ENCODE data around the gene DCANP1. TPM values are rescaled to one million over a fixed set of nuclear protein-coding genes. Genes with fewer than 3 reads are reported as not detected.

DCANP1 gene
- total RNA-seq, 1 donor from 2014 or later = not detected

DNA sequence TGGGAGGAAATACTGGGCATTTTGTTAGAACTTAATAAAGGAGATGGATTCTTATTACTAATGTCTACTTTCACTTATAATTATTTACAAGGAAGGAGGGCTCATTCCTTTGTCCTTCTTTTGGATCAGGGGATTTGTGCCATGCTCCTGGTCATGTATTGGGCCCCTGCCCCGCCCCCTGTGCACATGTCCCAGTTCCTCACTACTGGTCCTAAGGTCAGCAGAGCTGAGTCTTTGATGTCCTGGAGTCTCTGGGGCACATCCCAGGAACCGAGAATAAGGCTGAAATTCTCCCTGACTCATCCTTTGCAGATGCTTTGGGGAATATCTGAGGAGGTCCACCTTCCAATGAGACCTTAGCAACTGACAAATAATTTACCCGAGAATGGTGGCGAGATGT, 24.6 kb upstream of the DCANP1 start:
- Mint-ChIP-seq H3K4me3 (no peak overlapping the region), H3K27ac (no peak overlapping the region), H3K36me3 (ENCODE audit: low read depth) (no peaks in the 10 kb centered on the region), H3K9me3 (no peaks in the 10 kb centered on the region), H3K4me1 (no peaks in the 10 kb centered on the region), H3K27me3 (peaks cover 37% of the 10 kb centered on the region)
- DNase-seq = no peak
- intact Hi-C loops (cut with micrococcal nuclease) = no loop called here

GRCh38 chr5:135469911-135470310, 22.8 kb upstream of the DCANP1 start:
- intact Hi-C loops (cut with micrococcal nuclease) = loop anchor here (5.0 kb wide), 1 partner anchor 97 kb away; no protein-coding TSS in a partner anchor
- Mint-ChIP-seq H3K4me3 (no peak overlapping the region), H3K36me3 (ENCODE audit: low read depth) (no peaks in the 10 kb centered on the region), H3K4me1 (peaks cover 4% of the 10 kb centered on the region), H3K27me3 (peaks cover 43% of the 10 kb centered on the region), H3K27ac (no peak overlapping the region), H3K9me3 (no peaks in the 10 kb centered on the region)
- no peak for DNase-seq

GRCh38 chr5:135468541-135468940, 21.4 kb upstream of the DCANP1 start:
- H3K4me1 Mint-ChIP-seq = peaks cover 4% of the 10 kb centered on the region
- intact Hi-C loops (cut with micrococcal nuclease) = loop anchor here (5.0 kb wide), 1 partner anchor 99 kb away; no protein-coding TSS in a partner anchor
- peaks cover 43% of the 10 kb centered on the region for H3K27me3 Mint-ChIP-seq
- no peak overlapping the region for H3K27ac Mint-ChIP-seq
- no peak for DNase-seq
- H3K36me3 Mint-ChIP-seq (ENCODE audit: low read depth) = no peaks in the 10 kb centered on the region
- no peak overlapping the region for H3K4me3 Mint-ChIP-seq
- H3K9me3 Mint-ChIP-seq = no peaks in the 10 kb centered on the region

DNA sequence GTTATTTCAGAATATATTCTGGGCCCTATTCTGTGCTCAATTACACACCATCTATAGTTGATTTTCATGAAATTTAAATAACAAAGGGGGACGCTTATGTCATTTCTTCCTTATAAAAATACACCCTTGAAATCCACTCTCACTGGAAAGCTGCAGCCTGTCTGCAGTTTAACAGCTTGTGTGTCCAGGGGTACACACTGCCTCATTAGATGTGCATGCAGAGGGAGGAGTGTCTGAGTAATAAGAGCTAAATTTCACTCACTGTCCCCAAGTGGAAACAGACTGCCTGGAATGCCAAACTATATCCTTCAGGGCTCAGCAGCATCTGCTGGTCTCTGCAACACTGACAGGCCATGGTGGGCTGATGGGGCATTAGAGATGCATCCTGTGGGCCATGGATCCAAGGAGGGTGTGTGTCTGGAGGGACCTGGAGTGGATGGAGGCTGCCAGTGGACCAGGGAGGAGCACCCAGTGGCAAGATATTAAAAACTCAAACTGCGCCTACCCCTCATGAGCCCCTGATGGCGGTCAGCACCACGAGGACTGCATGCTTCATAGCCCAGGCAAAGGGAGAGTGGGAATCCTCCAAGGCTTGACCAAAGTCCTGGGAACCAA, 20.8 kb upstream of the DCANP1 start:
- H3K4me3 Mint-ChIP-seq = no peak overlapping the region
- peaks cover 44% of the 10 kb centered on the region for H3K27me3 Mint-ChIP-seq
- DNase-seq = no peak
- H3K36me3 Mint-ChIP-seq (ENCODE audit: low read depth) = no peaks in the 10 kb centered on the region
- intact Hi-C loops (cut with micrococcal nuclease) = loop anchor here (5.0 kb wide), 1 partner anchor 99 kb away; no protein-coding TSS in a partner anchor
- no peaks in the 10 kb centered on the region for H3K9me3 Mint-ChIP-seq
- peaks cover 4% of the 10 kb centered on the region for H3K4me1 Mint-ChIP-seq
- no peak overlapping the region for H3K27ac Mint-ChIP-seq

GRCh38 chr5:135467051-135467625, 20.0 kb upstream of the DCANP1 start:
- no peaks in the 10 kb centered on the region for H3K36me3 Mint-ChIP-seq (ENCODE audit: low read depth)
- intact Hi-C loops (cut with micrococcal nuclease) = loop anchor here (5.0 kb wide), 1 partner anchor 100 kb away; no protein-coding TSS in a partner anchor
- peaks cover 42% of the 10 kb centered on the region for H3K27me3 Mint-ChIP-seq

GRCh38 chr5:135466178-135467050, 19.3 kb upstream of the DCANP1 start:
- H3K4me3 Mint-ChIP-seq = peak overlapping the region; percentile 61
- H3K27ac Mint-ChIP-seq = no peak overlapping the region
- intact Hi-C loops (cut with micrococcal nuclease) = loop anchor here (1.0 to 5.0 kb wide), 2 partner anchors 86 to 101 kb away; no protein-coding TSS in a partner anchor

More at GRCh38 chr5:135467051-135467625, 20.0 kb upstream of the DCANP1 start:
- DNase-seq = no peak
- Mint-ChIP-seq H3K4me1 (peaks cover 7% of the 10 kb centered on the region), H3K27ac (no peak overlapping the region), H3K4me3 (no peak overlapping the region), H3K9me3 (no peaks in the 10 kb centered on the region)

DNA sequence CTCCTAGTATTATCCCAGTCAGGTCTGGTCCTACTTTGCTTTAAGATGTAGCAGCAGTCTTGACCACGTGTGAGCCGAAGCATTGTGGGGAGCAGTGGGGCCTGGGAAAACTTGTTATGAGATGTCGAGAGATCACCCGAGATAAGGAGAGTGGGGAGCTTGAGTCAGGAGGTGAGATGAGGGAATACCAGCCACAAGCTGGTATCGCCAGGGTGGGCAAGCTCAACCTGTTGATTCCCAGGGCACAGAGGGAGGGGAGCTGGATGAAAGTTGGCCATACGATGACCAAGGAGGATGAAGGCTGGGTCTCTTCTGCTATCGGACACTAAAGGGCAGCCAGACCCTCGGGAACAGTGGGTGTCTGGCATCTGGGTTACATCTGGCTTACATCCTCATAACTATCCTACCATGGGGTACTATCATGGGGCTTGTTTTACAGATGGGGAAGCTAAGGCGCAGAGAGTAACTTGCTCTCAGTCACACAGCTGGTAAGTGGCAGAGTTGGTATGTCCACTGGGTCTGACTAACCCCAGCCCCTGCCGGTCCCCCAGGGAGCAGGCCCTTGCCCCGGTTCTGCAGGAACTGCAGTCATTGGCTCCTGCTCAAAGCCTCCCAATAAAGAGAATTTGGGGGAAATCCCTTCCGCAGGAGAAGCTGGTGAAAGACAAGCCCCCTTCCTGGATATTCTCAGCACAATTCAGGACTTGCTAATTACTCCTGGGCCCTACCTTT, 18.4 kb upstream of the DCANP1 start:
- Mint-ChIP-seq H3K27ac (no peak overlapping the region), H3K27me3 (peaks cover 34% of the 10 kb centered on the region), H3K4me3 (no peak overlapping the region), H3K9me3 (no peaks in the 10 kb centered on the region), H3K4me1 (peaks cover 7% of the 10 kb centered on the region), H3K36me3 (ENCODE audit: low read depth) (no peaks in the 10 kb centered on the region)
- intact Hi-C loops (cut with micrococcal nuclease) = loop anchor here (1.0 to 5.0 kb wide), 2 partner anchors 87 to 102 kb away; no protein-coding TSS in a partner anchor
- DNase-seq = no peak

More at GRCh38 chr5:135466178-135467050, 19.3 kb upstream of the DCANP1 start:
- Mint-ChIP-seq H3K9me3 (no peaks in the 10 kb centered on the region), H3K36me3 (ENCODE audit: low read depth) (no peaks in the 10 kb centered on the region), H3K27me3 (peaks cover 38% of the 10 kb centered on the region), H3K4me1 (peaks cover 7% of the 10 kb centered on the region)
- peak; percentile 94 for DNase-seq

GRCh38 chr5:135462304-135462703, 15.2 kb upstream of the DCANP1 start:
- DNase-seq = peak; percentile 87
- Mint-ChIP-seq H3K9me3 (no peaks in the 10 kb centered on the region), H3K27me3 (peaks cover 25% of the 10 kb centered on the region), H3K4me1 (peaks cover 7% of the 10 kb centered on the region), H3K36me3 (ENCODE audit: low read depth) (no peaks in the 10 kb centered on the region), H3K4me3 (no peak overlapping the region), H3K27ac (no peak overlapping the region)
- intact Hi-C loops (cut with micrococcal nuclease) = loop anchor here (1.0 kb wide), 1 partner anchor 90 kb away; no protein-coding TSS in a partner anchor

DNA sequence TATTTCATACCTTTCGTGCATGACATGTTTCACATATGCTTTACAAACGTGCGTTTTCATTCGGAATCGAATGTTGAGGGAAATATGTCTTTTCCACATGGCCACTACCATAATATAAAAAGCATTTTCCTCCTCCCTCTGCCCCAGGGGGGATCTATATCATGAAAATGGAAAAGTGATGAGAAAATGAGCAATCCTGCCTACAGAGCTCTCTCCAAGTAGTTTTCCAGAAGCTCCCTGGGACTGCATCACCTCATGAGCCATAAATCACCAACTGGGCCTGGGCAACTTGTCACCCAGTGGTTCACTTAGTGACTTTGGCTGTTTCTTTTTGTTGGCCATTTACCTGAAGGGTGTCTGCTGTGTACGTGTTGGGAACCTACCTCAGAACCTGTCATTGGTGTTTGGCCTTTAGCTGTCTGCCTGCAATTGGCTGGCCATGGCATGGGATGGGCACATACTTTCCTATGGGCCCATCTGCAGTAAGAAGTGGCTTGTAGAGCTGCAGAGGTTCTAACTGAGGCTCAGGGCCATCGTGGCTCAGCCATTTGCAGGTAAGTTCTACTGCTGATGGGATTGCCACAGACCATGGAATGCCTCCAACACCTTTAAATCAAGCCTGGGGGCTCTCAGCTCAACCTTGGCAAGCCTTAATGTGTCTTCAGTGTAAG, 14.5 kb upstream of the DCANP1 start:
- intact Hi-C loops (cut with micrococcal nuclease) = loop anchor here (1.0 kb wide), 1 partner anchor 91 kb away; no protein-coding TSS in a partner anchor
- no peak overlapping the region for H3K4me3 Mint-ChIP-seq
- no peak for DNase-seq
- no peak overlapping the region for H3K27ac Mint-ChIP-seq
- peaks cover 24% of the 10 kb centered on the region for H3K27me3 Mint-ChIP-seq
- H3K4me1 Mint-ChIP-seq = peaks cover 7% of the 10 kb centered on the region
- no peaks in the 10 kb centered on the region for H3K9me3 Mint-ChIP-seq
- H3K36me3 Mint-ChIP-seq (ENCODE audit: low read depth) = no peaks in the 10 kb centered on the region

- Mint-ChIP-seq H3K9me3 (no peaks in the 10 kb centered on the region), H3K27me3 (peaks cover 23% of the 10 kb centered on the region), H3K4me1 (peaks cover 3% of the 10 kb centered on the region), H3K4me3 (no peak overlapping the region), H3K27ac (no peak overlapping the region), H3K36me3 (ENCODE audit: low read depth) (no peaks in the 10 kb centered on the region)
- DNase-seq = no peak
- intact Hi-C loops (cut with micrococcal nuclease) = no loop called here
Measured at GRCh38 chr5:135460246-135461033, 13.3 kb upstream of the DCANP1 start.

GRCh38 chr5:135458921-135459331, 11.8 kb upstream of the DCANP1 start:
- intact Hi-C loops (cut with micrococcal nuclease) = no loop called here
- no peak for DNase-seq
- H3K27ac Mint-ChIP-seq = no peak overlapping the region
- H3K9me3 Mint-ChIP-seq = no peaks in the 10 kb centered on the region
- H3K4me1 Mint-ChIP-seq = peaks cover 3% of the 10 kb centered on the region
- H3K4me3 Mint-ChIP-seq = no peak overlapping the region
- peaks cover 20% of the 10 kb centered on the region for H3K27me3 Mint-ChIP-seq
- no peaks in the 10 kb centered on the region for H3K36me3 Mint-ChIP-seq (ENCODE audit: low read depth)

GRCh38 chr5:135458356-135458755, 11.2 kb upstream of the DCANP1 start:
- H3K4me1 Mint-ChIP-seq = peaks cover 3% of the 10 kb centered on the region
- DNase-seq = no peak
- H3K27me3 Mint-ChIP-seq = peaks cover 18% of the 10 kb centered on the region
- H3K27ac Mint-ChIP-seq = no peak overlapping the region
- no peaks in the 10 kb centered on the region for H3K36me3 Mint-ChIP-seq (ENCODE audit: low read depth)
- H3K9me3 Mint-ChIP-seq = no peaks in the 10 kb centered on the region
- H3K4me3 Mint-ChIP-seq = no peak overlapping the region
- intact Hi-C loops (cut with micrococcal nuclease) = no loop called here
